Measurements from ENCODE around the gene SUGP1. TPM values are rescaled to one million over a fixed set of nuclear protein-coding genes. Genes with fewer than 3 reads are reported as not detected.

SUGP1 gene
- total RNA-seq, 1 donor from 2014 or later = 25.5 TPM

DNA sequence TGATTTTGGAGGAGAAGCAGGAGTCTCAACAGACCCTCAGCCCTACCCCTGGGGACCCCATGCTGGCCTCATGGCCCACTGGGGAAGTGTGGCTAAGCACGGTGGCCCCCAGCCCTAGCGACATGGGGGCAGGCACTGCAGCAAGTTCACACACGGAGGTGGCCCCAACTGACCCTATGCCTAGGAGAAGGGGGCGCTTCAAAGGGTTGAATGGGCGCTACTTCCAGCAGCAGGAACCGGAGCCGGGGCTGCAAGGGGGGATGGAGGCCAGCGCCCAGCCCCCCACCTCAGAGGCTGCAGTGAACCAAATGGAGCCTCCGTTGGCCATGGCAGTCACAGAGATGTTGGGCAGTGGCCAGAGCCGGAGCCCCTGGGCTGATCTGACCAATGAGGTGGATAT lies 93.6 kb downstream of the SUGP1 start:
- Histone ChIP-seq H3K4me3 (no peak overlapping the region), H3K27me3 (no peaks in the 10 kb centered on the region), H3K36me3 (no peaks in the 10 kb centered on the region), H3K9me3 (no peaks in the 10 kb centered on the region), H3K27ac (no peak overlapping the region), H3K4me1 (peaks cover 11% of the 10 kb centered on the region)
- TF ChIP-seq, protein P1, sequence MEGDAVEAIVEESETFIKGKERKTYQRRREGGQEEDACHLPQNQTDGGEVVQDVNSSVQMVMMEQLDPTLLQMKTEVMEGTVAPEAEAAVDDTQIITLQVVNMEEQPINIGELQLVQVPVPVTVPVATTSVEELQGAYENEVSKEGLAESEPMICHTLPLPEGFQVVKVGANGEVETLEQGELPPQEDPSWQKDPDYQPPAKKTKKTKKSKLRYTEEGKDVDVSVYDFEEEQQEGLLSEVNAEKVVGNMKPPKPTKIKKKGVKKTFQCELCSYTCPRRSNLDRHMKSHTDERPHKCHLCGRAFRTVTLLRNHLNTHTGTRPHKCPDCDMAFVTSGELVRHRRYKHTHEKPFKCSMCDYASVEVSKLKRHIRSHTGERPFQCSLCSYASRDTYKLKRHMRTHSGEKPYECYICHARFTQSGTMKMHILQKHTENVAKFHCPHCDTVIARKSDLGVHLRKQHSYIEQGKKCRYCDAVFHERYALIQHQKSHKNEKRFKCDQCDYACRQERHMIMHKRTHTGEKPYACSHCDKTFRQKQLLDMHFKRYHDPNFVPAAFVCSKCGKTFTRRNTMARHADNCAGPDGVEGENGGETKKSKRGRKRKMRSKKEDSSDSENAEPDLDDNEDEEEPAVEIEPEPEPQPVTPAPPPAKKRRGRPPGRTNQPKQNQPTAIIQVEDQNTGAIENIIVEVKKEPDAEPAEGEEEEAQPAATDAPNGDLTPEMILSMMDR (IDR thresholded peaks at IDR 0.05) = no peak
- no peak for TF ChIP-seq POLR2A (IDR thresholded peaks at IDR 0.05)
- no peak for TF ChIP-seq POLR2AphosphoS5 (IDR thresholded peaks at IDR 0.05; ENCODE audit: insufficient read depth in 1 of 2, low read depth in 1 of 2)
- no peak for DNase-seq (ENCODE audit: extremely low spot score in 2 of 2)
- intact Hi-C loops (cut with DNase I) = no loop called here

GRCh38 chr19:19226204-19226603 lies 94.1 kb downstream of the SUGP1 start:
- intact Hi-C loops (cut with DNase I) = no loop called here
- no peak overlapping the region for H3K27ac ChIP-seq
- H3K36me3 ChIP-seq = no peaks in the 10 kb centered on the region
- H3K9me3 ChIP-seq = no peaks in the 10 kb centered on the region
- H3K4me3 ChIP-seq = no peak overlapping the region
- TF ChIP-seq POLR2AphosphoS5 (IDR thresholded peaks at IDR 0.05; ENCODE audit: insufficient read depth in 1 of 2, low read depth in 1 of 2) = no peak
- TF ChIP-seq, protein P1 (IDR thresholded peaks at IDR 0.05) = no peak
- TF ChIP-seq POLR2A (IDR thresholded peaks at IDR 0.05) = no peak
- no peaks in the 10 kb centered on the region for H3K27me3 ChIP-seq
- DNase-seq (ENCODE audit: extremely low spot score in 2 of 2) = no peak
- peaks cover 11% of the 10 kb centered on the region for H3K4me1 ChIP-seq

Small RNAs within 50 kb of the gene (small RNA-seq; reads per million reads assigned to genes)
- not detected for gene RNU6-1028P

Other genes starting within 250 kb of the SUGP1 start
- 31.7 TPM for gene TMEM161A, start 182.0 kb downstream of the SUGP1 start, total RNA-seq
- not detected for gene MEF2B, start 150.2 kb downstream of the SUGP1 start, total RNA-seq
- 18.9 TPM for gene BORCS8, start 128.4 kb downstream of the SUGP1 start, total RNA-seq
- gene RFXANK, start 128.3 kb downstream of the SUGP1 start, total RNA-seq = 61.6 TPM
- 12.5 TPM for gene NR2C2AP, start 117.1 kb downstream of the SUGP1 start, total RNA-seq
- gene NCAN, start 108.6 kb downstream of the SUGP1 start, total RNA-seq = not detected
- gene TM6SF2, start 47.2 kb downstream of the SUGP1 start, total RNA-seq = not detected
- gene MAU2, start 320 bp upstream of the SUGP1 start, total RNA-seq = 55.2 TPM
- gene GATAD2A, start 85.2 kb upstream of the SUGP1 start, total RNA-seq = 49.6 TPM
- gene TSSK6, start 195.0 kb upstream of the SUGP1 start, total RNA-seq = 0.98 TPM
- gene NDUFA13, start 195.7 kb upstream of the SUGP1 start, total RNA-seq = 47.9 TPM
- gene YJEFN3, start 208.4 kb upstream of the SUGP1 start, total RNA-seq = 2.5 TPM
- 0.98 TPM for gene CILP2, start 217.8 kb upstream of the SUGP1 start, total RNA-seq